HG02852 (cell line): Measurements from ENCODE around the gene SLC17A8.
"Not testable (repeated sequence)": the region's sequence is repeated elsewhere in the genome, so short reads cannot be mapped to it uniquely, and the experiment has no call there.

Experiments
- ATAC-seq: cut with Tn5 transposase; IDR thresholded peaks from one replicate; pipeline ENCODE4 v1.9.1; 2021; ENCODE audit warnings: mild to moderate bottlenecking, moderate library complexity; ENCODE audit not compliant: unreplicated experiment

Gene SLC17A8

GRCh38 chr12:100422646-100423045 lies 65.8 kb downstream of the SLC17A8 start:
- no peak for ATAC-seq

GRCh38 chr12:100426145-100426544 lies 69.3 kb downstream of the SLC17A8 start:
- no peak for ATAC-seq

- no peak for ATAC-seq
Measured at GRCh38 chr12:100427078-100427477, 70.2 kb downstream of the SLC17A8 start.

- not testable (repeated sequence) for ATAC-seq
Measured at GRCh38 chr12:100430251-100430650, 73.4 kb downstream of the SLC17A8 start.

- ATAC-seq = no peak
Measured at GRCh38 chr12:100433701-100434100, 76.8 kb downstream of the SLC17A8 start.

GRCh38 chr12:100434177-100434576 lies 77.3 kb downstream of the SLC17A8 start:
- ATAC-seq = no peak

- ATAC-seq = no peak
Measured at GRCh38 chr12:100435957-100436356, 79.1 kb downstream of the SLC17A8 start.

GRCh38 chr12:100437038-100437841 lies 80.4 kb downstream of the SLC17A8 start:
- ATAC-seq = no peak

- no peak for ATAC-seq
Measured at GRCh38 chr12:100439797-100440196, 82.9 kb downstream of the SLC17A8 start.

GRCh38 chr12:100442403-100442802 lies 85.5 kb downstream of the SLC17A8 start:
- no peak for ATAC-seq

GRCh38 chr12:100443434-100443833 lies 86.6 kb downstream of the SLC17A8 start:
- ATAC-seq = no peak

- ATAC-seq = no peak
Measured at GRCh38 chr12:100445081-100445481, 88.2 kb downstream of the SLC17A8 start.

GRCh38 chr12:100447381-100447780 lies 90.5 kb downstream of the SLC17A8 start:
- no peak for ATAC-seq

- ATAC-seq = no peak
Measured at GRCh38 chr12:100448656-100449055, 91.8 kb downstream of the SLC17A8 start.

- no peak for ATAC-seq
Measured at GRCh38 chr12:100450735-100451134, 93.9 kb downstream of the SLC17A8 start.

GRCh38 chr12:100453951-100454350 lies 97.1 kb downstream of the SLC17A8 start:
- ATAC-seq = no peak

GRCh38 chr12:100455896-100456295 lies 99.0 kb downstream of the SLC17A8 start:
- no peak for ATAC-seq

- ATAC-seq = no peak
Measured at GRCh38 chr12:100458191-100458590, 101.3 kb downstream of the SLC17A8 start.

GRCh38 chr12:100460702-100461101 lies 103.8 kb downstream of the SLC17A8 start:
- ATAC-seq = no peak

- ATAC-seq = no peak
Measured at GRCh38 chr12:100461330-100461973, 104.6 kb downstream of the SLC17A8 start.

- ATAC-seq = no peak
Measured at GRCh38 chr12:100463661-100464060, 106.8 kb downstream of the SLC17A8 start.

GRCh38 chr12:100464529-100464928 lies 107.7 kb downstream of the SLC17A8 start:
- no peak for ATAC-seq
